IMR-90 (cell line): ENCODE measurements around the gene CD28. TPM values are rescaled to one million over a fixed set of nuclear protein-coding genes. Genes with fewer than 3 reads are reported as not detected.

Experiments
- ATAC-seq: fragments of 200-7000 bp; cut with Tn5 transposase; 2 replicates; pipeline ENCODE4 v1.9.1; 2020; ENCODE audit warnings: low read depth, mild to moderate bottlenecking, moderate library complexity
- BruUV-seq: library from RNA; stranded (reverse); fragments of 400-500 nt; replicated peaks from 2 replicates; lab custom pipeline; 2021; lab: Mats Ljungman, UMichigan
- CTCF ChIA-PET: fragments of 300-600 bp; formaldehyde crosslinking; extraction: SDS; loops from one replicate; lab custom pipeline; 2021; ENCODE audit warnings: antibody characterized with exemption; lab: Yijun Ruan, JAX
- POLR2A ChIA-PET: fragments of 300-600 bp; sonication (Branson Sonifier 250); formaldehyde crosslinking; loops from one replicate; lab custom pipeline; 2022; ENCODE audit warnings: antibody characterized with exemption; ENCODE audit not compliant: unreplicated experiment; lab: Charles Lee
- DNase-seq: peaks from one replicate; pipeline ENCODE4 v3.0.0; 2013
- H2AFZ ChIP-seq: replicated peaks from 2 replicates; pipeline ENCODE3; 2013; ENCODE audit warnings: low read length, mild to moderate bottlenecking; ENCODE audit not compliant: poor library complexity
- H2AK5ac ChIP-seq: 2 replicates; pipeline ENCODE4 v1.6.1; 2013; ENCODE audit warnings: low read depth, low read length, inconsistent platforms
- H2AK9ac ChIP-seq: replicated peaks from 2 replicates; pipeline ENCODE3; 2013; ENCODE audit warnings: mild to moderate bottlenecking, low read depth, low read length, moderate library complexity; ENCODE audit not compliant: poor library complexity
- H2BK120ac ChIP-seq: 2 replicates; pipeline ENCODE4 v1.6.1; 2013; ENCODE audit warnings: low read depth, low read length, inconsistent platforms
- H2BK15ac ChIP-seq: 3 replicates; pipeline ENCODE4 v1.6.1; 2013; ENCODE audit warnings: low read depth, low read length, inconsistent platforms
- H2BK20ac ChIP-seq: 2 replicates; pipeline ENCODE4 v1.6.1; 2013; ENCODE audit warnings: low read depth, mild to moderate bottlenecking, inconsistent platforms, low read length, moderate library complexity
- H2BK5ac ChIP-seq: 2 replicates; pipeline ENCODE4 v1.6.1; 2013; ENCODE audit warnings: mild to moderate bottlenecking, low read depth, low read length, inconsistent platforms; ENCODE audit not compliant: poor library complexity, severe bottlenecking
- H3K14ac ChIP-seq: replicated peaks from 2 replicates; pipeline ENCODE4 v1.6.1; 2013; ENCODE audit warnings: low read depth, low read length, inconsistent platforms
- H3K18ac ChIP-seq: 2 replicates; pipeline ENCODE4 v1.6.1; 2013; ENCODE audit warnings: low read depth, low read length, control low read depth
- H3K23ac ChIP-seq: 2 replicates; pipeline ENCODE4 v1.6.1; 2013; ENCODE audit warnings: low read depth, low read length, inconsistent platforms
- H3K27ac ChIP-seq: 2 replicates; pipeline ENCODE4 v1.5.1; 2013; ENCODE audit warnings: mild to moderate bottlenecking, control low read depth, low read length; ENCODE audit not compliant: insufficient read depth
- H3K27me3 ChIP-seq: 2 replicates; pipeline ENCODE4 v1.6.1; 2013; ENCODE audit warnings: low read length; ENCODE audit not compliant: control insufficient read depth, insufficient read depth
- H3K36me3 ChIP-seq: 2 replicates; pipeline ENCODE4 v1.6.1; 2013; ENCODE audit warnings: low read length, mixed read lengths; ENCODE audit not compliant: control insufficient read depth, insufficient read depth
- H3K4ac ChIP-seq: 2 replicates; pipeline ENCODE4 v1.6.1; 2013; ENCODE audit warnings: low read depth, low read length, inconsistent platforms
- H3K4me1 ChIP-seq: 2 replicates; pipeline ENCODE4 v1.6.1; 2013; ENCODE audit warnings: low read length, mixed read lengths; ENCODE audit not compliant: control insufficient read depth, insufficient read depth
- H3K4me2 ChIP-seq: 2 replicates; pipeline ENCODE4 v1.6.1; 2013; ENCODE audit warnings: low read depth, mild to moderate bottlenecking, control low read depth, low read length, moderate library complexity
- H3K4me3 ChIP-seq: 2 replicates; pipeline ENCODE4 v1.5.1; 2013; ENCODE audit warnings: low read depth, mild to moderate bottlenecking, control low read depth, low read length, moderate library complexity; ENCODE audit not compliant: insufficient read depth
- H3K56ac ChIP-seq: 2 replicates; pipeline ENCODE4 v1.6.1; 2013; ENCODE audit warnings: low read length, inconsistent platforms; ENCODE audit not compliant: insufficient read depth; ENCODE audit errors: extremely low read depth
- H3K79me1 ChIP-seq, 2 experiments: 2 replicates each; pipeline ENCODE4 v1.6.1; 2013; ENCODE audit warnings: low read length in 2 of 2, inconsistent platforms in 1 of 2, low read depth in 1 of 2
- H3K9ac ChIP-seq: 2 replicates; pipeline ENCODE4 v1.6.1; 2013; ENCODE audit warnings: low read depth, low read length, control low read depth
- H3K9me1 ChIP-seq: 2 replicates; pipeline ENCODE4 v1.6.1; 2013; ENCODE audit warnings: low read length, inconsistent platforms; ENCODE audit not compliant: insufficient read depth
- H3K9me3 ChIP-seq: 2 replicates; pipeline ENCODE4 v1.6.1; 2013; ENCODE audit warnings: low read length; ENCODE audit not compliant: control insufficient read depth, insufficient read depth
- H4K20me1 ChIP-seq: 2 replicates; pipeline ENCODE4 v1.6.1; 2013; ENCODE audit warnings: low read length, inconsistent platforms; ENCODE audit not compliant: insufficient read depth
- H4K5ac ChIP-seq: 2 replicates; pipeline ENCODE4 v1.6.1; 2013; ENCODE audit warnings: mild to moderate bottlenecking, low read depth, low read length, control low read depth
- H4K8ac ChIP-seq, 2 experiments: 2 replicates each; pipeline ENCODE4 v1.6.1; 2013; ENCODE audit warnings: low read depth in 2 of 2, low read length in 2 of 2, control low read depth in 1 of 2, inconsistent platforms in 1 of 2
- H4K91ac ChIP-seq: 2 replicates; pipeline ENCODE4 v1.6.1; 2013; ENCODE audit warnings: low read depth, low read length, inconsistent platforms; ENCODE audit not compliant: insufficient read depth
- BHLHE40 ChIP-seq: fragments of 150-350 bp; IDR thresholded peaks from 2 replicates; pipeline ENCODE4 v1.6.1; 2016; ENCODE audit warnings: mild to moderate bottlenecking, low read depth, low read length
- CEBPB ChIP-seq: IDR thresholded peaks from 2 replicates; pipeline ENCODE4 v1.6.1; 2012; ENCODE audit warnings: low read depth, low read length, improper control_type of control experiment
- CHD1 ChIP-seq: IDR thresholded peaks from 2 replicates; pipeline ENCODE4 v1.6.1; 2012; ENCODE audit warnings: low read depth, low read length, improper control_type of control experiment
- FOS ChIP-seq: fragments of 150-350 bp; IDR thresholded peaks from 2 replicates; pipeline ENCODE4 v1.6.1; 2016; ENCODE audit warnings: low read depth, low read length
- MAFK ChIP-seq: IDR thresholded peaks from 2 replicates; pipeline ENCODE4 v1.6.1; 2012; ENCODE audit warnings: low read depth, low read length, improper control_type of control experiment
- MAZ ChIP-seq: IDR thresholded peaks from 2 replicates; pipeline ENCODE4 v1.6.1; 2012; ENCODE audit warnings: low read depth, mild to moderate bottlenecking, low read length, improper control_type of control experiment, moderate library complexity, borderline replicate concordance
- MXI1 ChIP-seq: IDR thresholded peaks from 2 replicates; pipeline ENCODE4 v1.6.1; 2012; ENCODE audit warnings: low read depth, mild to moderate bottlenecking, low read length, moderate library complexity, borderline replicate concordance
- NFE2L2 ChIP-seq: fragments of 150-350 bp; IDR thresholded peaks from 2 replicates; pipeline ENCODE4 v1.6.1; 2016; ENCODE audit warnings: low read depth, mild to moderate bottlenecking, low read length
- POLR2A ChIP-seq: IDR thresholded peaks from 2 replicates; pipeline ENCODE4 v1.6.1; 2012; ENCODE audit warnings: mild to moderate bottlenecking, low read depth, low read length
- RAD21 ChIP-seq: IDR thresholded peaks from 2 replicates; pipeline ENCODE4 v1.6.1; 2012; ENCODE audit warnings: low read length, improper control_type of control experiment
- RCOR1 ChIP-seq: IDR thresholded peaks from 2 replicates; pipeline ENCODE4 v1.6.1; 2012; ENCODE audit warnings: mild to moderate bottlenecking, low read length, improper control_type of control experiment; ENCODE audit not compliant: insufficient replicate concordance
- RFX5 ChIP-seq: IDR thresholded peaks from 2 replicates; pipeline ENCODE4 v1.8.0; 2012; ENCODE audit warnings: low read depth, mild to moderate bottlenecking, low read length, moderate library complexity
- SMC3 ChIP-seq: fragments of 150-350 bp; IDR thresholded peaks from 2 replicates; pipeline ENCODE4 v1.6.1; 2016; ENCODE audit warnings: low read depth, mild to moderate bottlenecking, antibody characterized with exemption, low read length, moderate library complexity
- WGBS, 2 experiments: methylation state at CpG; one replicate each; pipeline versions ENCODE4 v1.1.5 to v1.1.7; 2013; ENCODE audit warnings: missing lambda C conversion rate in 2 of 2; ENCODE audit not compliant: insufficient read length in 1 of 2; ENCODE audit errors: extremely low coverage in 2 of 2; 5-methylcytosine and 5-hydroxymethylcytosine counted together
- dilution Hi-C: fragments of 300-500 bp; cut with HindIII; formaldehyde crosslinking; loops from one replicate; pipeline ENCODE4 v1.14.3; 2018; ENCODE audit warnings: low sequenced_read_pairs; ENCODE audit not compliant: unreplicated experiment
- in situ Hi-C: fragments of 300-500 bp; cut with MboI; formaldehyde crosslinking; loops from 3 replicates; pipeline ENCODE4 v1.14.3; 2019; ENCODE audit warnings: low sequenced_read_pairs, inconsistent platforms, mixed read lengths
- intact Hi-C: fragments of 100-400 bp; cut with micrococcal nuclease; formaldehyde crosslinking; loops from 2 replicates; pipeline ENCODE4 v1.10.0; 2022
- polyA plus RNA-seq, 3 experiments: library from polyadenylated mRNA; depleted of rRNA; stranded (reverse); fragments of >200 nt; gene quantifications; 2 replicates each; pipeline ENCODE4 v1.2.3, GENCODE V29; 2012; ENCODE audit warnings: low replicate concordance in 1 of 3
- total RNA-seq: library from RNA; depleted of rRNA; stranded (reverse); fragments of >200 nt; gene quantifications from 2 replicates; pipeline ENCODE4 v1.2.3, GENCODE V29; 2012

Gene CD28
- total and polyA plus RNA-seq, 2 of the 4 experiments (the other 2 are of a cell fraction), result not detected

DNA sequence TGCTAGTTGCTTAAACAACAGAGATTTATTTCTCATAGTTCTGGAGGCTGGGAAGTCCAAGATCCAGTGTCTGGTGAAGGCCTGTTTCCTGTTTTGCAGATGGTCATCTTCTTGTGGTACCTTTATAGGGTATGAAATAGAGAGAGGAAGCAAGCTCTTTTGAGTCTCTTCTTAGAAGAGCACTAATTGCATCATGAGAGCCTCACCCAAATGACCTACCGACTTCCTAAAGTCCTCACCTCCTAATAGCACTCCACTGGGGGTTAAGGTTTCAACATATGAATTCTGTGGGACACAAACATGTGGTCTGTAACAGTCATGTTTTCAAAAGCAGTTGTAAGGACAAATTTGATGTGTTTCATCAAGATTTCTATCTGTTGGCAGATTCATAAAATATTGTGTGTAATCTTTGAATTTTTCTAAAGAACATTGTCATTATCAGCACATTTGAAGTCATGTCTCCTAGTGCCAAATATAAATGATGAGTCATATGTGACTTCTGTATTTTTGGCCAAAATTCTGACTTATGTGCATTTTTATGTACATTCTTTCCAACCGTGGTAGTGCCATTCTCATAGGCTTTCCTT is 45.3 kb downstream of the CD28 start:
- ATAC-seq, result no peak

More for the DNA sequence above, 45.3 kb downstream of the CD28 start:
- H2AFZ ChIP-seq, result no peak overlapping the region
- no peak overlapping the region for H3K4ac ChIP-seq
- no peaks in the 10 kb centered on the region for H3K4me1 ChIP-seq
- no peaks in the 10 kb centered on the region for H3K9me1 ChIP-seq
- no peak overlapping the region for H4K91ac ChIP-seq
- H2AK5ac ChIP-seq, result no peak overlapping the region
- peak; percentile 24 for DNase-seq
- no CpG with 5 or more reads among the region's 2 CpGs for WGBS, 2 experiments
- no peak overlapping the region for H4K8ac ChIP-seq
- ChIA-PET POLR2A (no interaction called here), CTCF (no interaction called here)
- BruUV-seq, result no TSS peak
- no peak overlapping the region for H3K27ac ChIP-seq
- H3K18ac ChIP-seq, result no peak overlapping the region
- H2BK20ac ChIP-seq, result no peak overlapping the region
- H2BK120ac ChIP-seq, result no peak overlapping the region
- H3K79me1 ChIP-seq, result no peaks in the 10 kb centered on the region
- no peak overlapping the region for H3K4me2 ChIP-seq
- no peaks in the 10 kb centered on the region for H3K36me3 ChIP-seq
- in situ Hi-C loops, result no loop called here
- TF ChIP-seq CEBPB (no peak), MAZ (no peak), RFX5 (no peak), RAD21 (no peak), SMC3 (no peak), CHD1 (no peak), RCOR1 (no peak), POLR2A (no peak), NFE2L2 (peak; percentile 68), FOS (peak; percentile 26; the same call in 1 of the 2 replicates), MXI1 (no peak), BHLHE40 (no peak), MAFK (peak; percentile 66; the same call in 1 of the 2 replicates)
- no peak overlapping the region for H4K5ac ChIP-seq
- dilution Hi-C loops, result no loop called here
- no peaks in the 10 kb centered on the region for H3K27me3 ChIP-seq
- H3K14ac ChIP-seq, result no peak overlapping the region; the same call in 1 of the 2 replicates
- intact Hi-C loops, result no loop called here
- H3K9ac ChIP-seq, result no peak overlapping the region
- no peak overlapping the region for H3K56ac ChIP-seq
- no peaks in the 10 kb centered on the region for H4K20me1 ChIP-seq
- H3K9me3 ChIP-seq, result peaks cover 3% of the 10 kb centered on the region; the same call in 1 of the 2 replicates
- H3K4me3 ChIP-seq, result no peak overlapping the region
- no peak overlapping the region for H2BK5ac ChIP-seq
- H2AK9ac ChIP-seq, result no peak overlapping the region
- H3K23ac ChIP-seq, result no peak overlapping the region
- H2BK15ac ChIP-seq, result no peak overlapping the region
